Measurements from ENCODE around the gene NRXN3.

NRXN3 gene

DNA sequence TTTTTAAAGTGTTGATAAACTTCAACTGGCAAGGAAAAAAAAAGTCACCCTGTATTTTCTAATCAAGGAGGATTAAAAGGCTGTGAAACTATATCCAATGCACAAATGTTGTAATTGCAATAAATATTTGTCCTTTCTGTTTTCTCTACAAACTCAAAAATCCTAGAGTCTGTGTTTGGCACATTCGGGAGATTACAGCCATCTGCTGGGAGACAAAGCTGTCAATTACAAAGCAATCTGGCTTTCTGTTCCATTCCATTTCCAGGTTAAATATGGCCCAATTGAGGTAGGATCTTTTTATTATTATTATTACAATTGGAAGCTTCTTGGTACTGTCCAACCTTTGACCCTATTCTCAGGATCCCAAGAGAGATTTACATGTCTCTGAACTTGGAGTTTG lies 1745.2 kb downstream of the NRXN3 start:
- CTCF ChIA-PET: interaction anchor here (0.6 kb wide), 1 partner anchor 56 kb away, joined by 6 read pairs; no protein-coding TSS in a partner anchor

More for the DNA sequence above, 1745.2 kb downstream of the NRXN3 start:
- H3K4me1 ChIP-seq (ENCODE audit: control insufficient read depth, insufficient read depth, low read length): no peaks in the 10 kb centered on the region
- H3K9me3 ChIP-seq (ENCODE audit: control insufficient read depth, insufficient read depth, low read depth, low read length): no peaks in the 10 kb centered on the region
- H3K27ac ChIP-seq (ENCODE audit: extremely low read depth, low read depth, low read length): no peak overlapping the region
- TF ChIP-seq ZSCAN30 (tag by site-specific recombination; IDR thresholded peaks at IDR 0.05) (no peak), ZNF324 (tag by site-specific recombination; IDR thresholded peaks at IDR 0.05) (no peak), ZNF660 (tag by site-specific recombination; IDR thresholded peaks at IDR 0.05) (no peak), ZNF792 (tag by site-specific recombination; IDR thresholded peaks at IDR 0.05) (no peak), SALL2 (tag by site-specific recombination; IDR thresholded peaks at IDR 0.05; ENCODE audit: borderline replicate concordance) (no peak), ZNF555 (tag by site-specific recombination; conservative IDR thresholded peaks at IDR 0.05) (no peak), ZNF366 (tag by site-specific recombination; conservative IDR thresholded peaks at IDR 0.05) (no peak), WT1 (tag by site-specific recombination; IDR thresholded peaks at IDR 0.05) (no peak), KLF1 (tag by site-specific recombination; IDR thresholded peaks at IDR 0.05) (no peak), ZNF2 (tag by site-specific recombination; IDR thresholded peaks at IDR 0.05) (no peak), ZNF76 (tag by site-specific recombination; IDR thresholded peaks at IDR 0.05; ENCODE audit: borderline replicate concordance, low read depth) (no peak), ZNF266 (tag by site-specific recombination; IDR thresholded peaks at IDR 0.05; ENCODE audit: low read depth) (no peak), SETDB1 (IDR thresholded peaks at IDR 0.05; ENCODE audit: insufficient read length, low read length) (no peak), ZNF549 (tag by site-specific recombination; IDR thresholded peaks at IDR 0.05) (no peak), ZNF394 (tag by site-specific recombination; IDR thresholded peaks at IDR 0.05; ENCODE audit: borderline replicate concordance) (no peak)
- TF ChIP-seq, protein P1, sequence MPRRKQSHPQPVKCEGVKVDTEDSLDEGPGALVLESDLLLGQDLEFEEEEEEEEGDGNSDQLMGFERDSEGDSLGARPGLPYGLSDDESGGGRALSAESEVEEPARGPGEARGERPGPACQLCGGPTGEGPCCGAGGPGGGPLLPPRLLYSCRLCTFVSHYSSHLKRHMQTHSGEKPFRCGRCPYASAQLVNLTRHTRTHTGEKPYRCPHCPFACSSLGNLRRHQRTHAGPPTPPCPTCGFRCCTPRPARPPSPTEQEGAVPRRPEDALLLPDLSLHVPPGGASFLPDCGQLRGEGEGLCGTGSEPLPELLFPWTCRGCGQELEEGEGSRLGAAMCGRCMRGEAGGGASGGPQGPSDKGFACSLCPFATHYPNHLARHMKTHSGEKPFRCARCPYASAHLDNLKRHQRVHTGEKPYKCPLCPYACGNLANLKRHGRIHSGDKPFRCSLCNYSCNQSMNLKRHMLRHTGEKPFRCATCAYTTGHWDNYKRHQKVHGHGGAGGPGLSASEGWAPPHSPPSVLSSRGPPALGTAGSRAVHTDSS (tag by site-specific recombination; IDR thresholded peaks at IDR 0.05): no peak
- TF ChIP-seq, protein P2, sequence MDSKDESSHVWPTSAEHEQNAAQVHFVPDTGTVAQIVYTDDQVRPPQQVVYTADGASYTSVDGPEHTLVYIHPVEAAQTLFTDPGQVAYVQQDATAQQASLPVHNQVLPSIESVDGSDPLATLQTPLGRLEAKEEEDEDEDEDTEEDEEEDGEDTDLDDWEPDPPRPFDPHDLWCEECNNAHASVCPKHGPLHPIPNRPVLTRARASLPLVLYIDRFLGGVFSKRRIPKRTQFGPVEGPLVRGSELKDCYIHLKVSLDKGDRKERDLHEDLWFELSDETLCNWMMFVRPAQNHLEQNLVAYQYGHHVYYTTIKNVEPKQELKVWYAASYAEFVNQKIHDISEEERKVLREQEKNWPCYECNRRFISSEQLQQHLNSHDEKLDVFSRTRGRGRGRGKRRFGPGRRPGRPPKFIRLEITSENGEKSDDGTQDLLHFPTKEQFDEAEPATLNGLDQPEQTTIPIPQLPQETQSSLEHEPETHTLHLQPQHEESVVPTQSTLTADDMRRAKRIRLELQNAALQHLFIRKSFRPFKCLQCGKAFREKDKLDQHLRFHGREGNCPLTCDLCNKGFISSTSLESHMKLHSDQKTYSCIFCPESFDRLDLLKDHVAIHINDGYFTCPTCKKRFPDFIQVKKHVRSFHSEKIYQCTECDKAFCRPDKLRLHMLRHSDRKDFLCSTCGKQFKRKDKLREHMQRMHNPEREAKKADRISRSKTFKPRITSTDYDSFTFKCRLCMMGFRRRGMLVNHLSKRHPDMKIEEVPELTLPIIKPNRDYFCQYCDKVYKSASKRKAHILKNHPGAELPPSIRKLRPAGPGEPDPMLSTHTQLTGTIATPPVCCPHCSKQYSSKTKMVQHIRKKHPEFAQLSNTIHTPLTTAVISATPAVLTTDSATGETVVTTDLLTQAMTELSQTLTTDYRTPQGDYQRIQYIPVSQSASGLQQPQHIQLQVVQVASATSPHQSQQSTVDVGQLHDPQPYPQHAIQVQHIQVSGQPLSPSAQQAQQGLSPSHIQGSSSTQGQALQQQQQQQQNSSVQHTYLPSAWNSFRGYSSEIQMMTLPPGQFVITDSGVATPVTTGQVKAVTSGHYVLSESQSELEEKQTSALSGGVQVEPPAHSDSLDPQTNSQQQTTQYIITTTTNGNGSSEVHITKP (tag by site-specific recombination; IDR thresholded peaks at IDR 0.05): no peak
- TF ChIP-seq, protein P3, sequence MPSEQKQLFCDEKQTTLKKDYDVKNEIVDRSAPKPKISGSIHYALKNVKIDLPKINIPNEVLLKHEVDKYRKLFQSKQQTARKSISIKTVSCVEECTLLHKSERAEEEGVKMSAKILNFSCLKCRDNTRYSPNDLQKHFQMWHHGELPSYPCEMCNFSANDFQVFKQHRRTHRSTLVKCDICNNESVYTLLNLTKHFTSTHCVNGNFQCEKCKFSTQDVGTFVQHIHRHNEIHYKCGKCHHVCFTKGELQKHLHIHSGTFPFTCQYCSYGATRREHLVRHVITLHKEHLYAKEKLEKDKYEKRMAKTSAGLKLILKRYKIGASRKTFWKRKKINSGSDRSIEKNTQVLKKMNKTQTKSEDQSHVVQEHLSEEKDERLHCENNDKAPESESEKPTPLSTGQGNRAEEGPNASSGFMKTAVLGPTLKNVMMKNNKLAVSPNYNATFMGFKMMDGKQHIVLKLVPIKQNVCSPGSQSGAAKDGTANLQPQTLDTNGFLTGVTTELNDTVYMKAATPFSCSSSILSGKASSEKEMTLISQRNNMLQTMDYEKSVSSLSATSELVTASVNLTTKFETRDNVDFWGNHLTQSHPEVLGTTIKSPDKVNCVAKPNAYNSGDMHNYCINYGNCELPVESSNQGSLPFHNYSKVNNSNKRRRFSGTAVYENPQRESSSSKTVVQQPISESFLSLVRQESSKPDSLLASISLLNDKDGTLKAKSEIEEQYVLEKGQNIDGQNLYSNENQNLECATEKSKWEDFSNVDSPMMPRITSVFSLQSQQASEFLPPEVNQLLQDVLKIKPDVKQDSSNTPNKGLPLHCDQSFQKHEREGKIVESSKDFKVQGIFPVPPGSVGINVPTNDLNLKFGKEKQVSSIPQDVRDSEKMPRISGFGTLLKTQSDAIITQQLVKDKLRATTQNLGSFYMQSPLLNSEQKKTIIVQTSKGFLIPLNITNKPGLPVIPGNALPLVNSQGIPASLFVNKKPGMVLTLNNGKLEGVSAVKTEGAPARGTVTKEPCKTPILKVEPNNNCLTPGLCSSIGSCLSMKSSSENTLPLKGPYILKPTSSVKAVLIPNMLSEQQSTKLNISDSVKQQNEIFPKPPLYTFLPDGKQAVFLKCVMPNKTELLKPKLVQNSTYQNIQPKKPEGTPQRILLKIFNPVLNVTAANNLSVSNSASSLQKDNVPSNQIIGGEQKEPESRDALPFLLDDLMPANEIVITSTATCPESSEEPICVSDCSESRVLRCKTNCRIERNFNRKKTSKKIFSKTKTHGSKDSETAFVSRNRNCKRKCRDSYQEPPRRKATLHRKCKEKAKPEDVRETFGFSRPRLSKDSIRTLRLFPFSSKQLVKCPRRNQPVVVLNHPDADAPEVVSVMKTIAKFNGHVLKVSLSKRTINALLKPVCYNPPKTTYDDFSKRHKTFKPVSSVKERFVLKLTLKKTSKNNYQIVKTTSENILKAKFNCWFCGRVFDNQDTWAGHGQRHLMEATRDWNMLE (tag by site-specific recombination; conservative IDR thresholded peaks at IDR 0.05; ENCODE audit: low read depth): no peak
- TF ChIP-seq, protein P4, sequence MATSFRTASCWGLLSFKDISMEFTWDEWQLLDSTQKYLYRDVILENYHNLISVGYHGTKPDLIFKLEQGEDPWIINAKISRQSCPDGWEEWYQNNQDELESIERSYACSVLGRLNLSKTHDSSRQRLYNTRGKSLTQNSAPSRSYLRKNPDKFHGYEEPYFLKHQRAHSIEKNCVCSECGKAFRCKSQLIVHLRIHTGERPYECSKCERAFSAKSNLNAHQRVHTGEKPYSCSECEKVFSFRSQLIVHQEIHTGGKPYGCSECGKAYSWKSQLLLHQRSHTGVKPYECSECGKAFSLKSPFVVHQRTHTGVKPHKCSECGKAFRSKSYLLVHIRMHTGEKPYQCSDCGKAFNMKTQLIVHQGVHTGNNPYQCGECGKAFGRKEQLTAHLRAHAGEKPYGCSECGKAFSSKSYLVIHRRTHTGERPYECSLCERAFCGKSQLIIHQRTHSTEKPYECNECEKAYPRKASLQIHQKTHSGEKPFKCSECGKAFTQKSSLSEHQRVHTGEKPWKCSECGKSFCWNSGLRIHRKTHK (tag by site-specific recombination; IDR thresholded peaks at IDR 0.05): no peak
- TF ChIP-seq, protein P5, sequence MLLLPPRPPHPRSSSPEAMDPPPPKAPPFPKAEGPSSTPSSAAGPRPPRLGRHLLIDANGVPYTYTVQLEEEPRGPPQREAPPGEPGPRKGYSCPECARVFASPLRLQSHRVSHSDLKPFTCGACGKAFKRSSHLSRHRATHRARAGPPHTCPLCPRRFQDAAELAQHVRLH (tag by site-specific recombination; IDR thresholded peaks at IDR 0.05): no peak
- POLR2A ChIA-PET: no interaction called here
- H3K36me3 ChIP-seq (ENCODE audit: control insufficient read depth in 2 of 2, insufficient read depth in 1 of 2, low read length in 2 of 2): no peaks in the 10 kb centered on the region
- no peak overlapping the region for H3K4me3 ChIP-seq (ENCODE audit: low read depth, low read length)
